Effector CD4-positive, alpha-beta T cell (primary cell): ENCODE results near the gene SCAMP3.
A peak's percentile ranks its signal among the peaks of the same experiment; 100 is the strongest.

Experiments used
- DNase-seq: peaks from one replicate; pipeline ENCODE4 v3.0.0-alpha.2; 2020

SCAMP3 gene

GRCh38 chr1:155285063-155285462 is 22.9 kb upstream of the SCAMP3 start:
- no peak for DNase-seq

- DNase-seq = no peak
These were observed 22.3 kb upstream of the SCAMP3 start for GRCh38 chr1:155284476-155284875.

- DNase-seq = no peak
These were observed 20.4 kb upstream of the SCAMP3 start for GRCh38 chr1:155282488-155283091.

- no peak for DNase-seq
These were observed 17.1 kb upstream of the SCAMP3 start for GRCh38 chr1:155279268-155279667.

- DNase-seq = no peak
These were observed 16.6 kb upstream of the SCAMP3 start for GRCh38 chr1:155278689-155279160.

- DNase-seq = peak; percentile 77
These were observed 15.9 kb upstream of the SCAMP3 start for GRCh38 chr1:155277902-155278688.

GRCh38 chr1:155277070-155277901 is 15.1 kb upstream of the SCAMP3 start, which contains the start of gene HCN3:
HCN3 (plus strand) TSS chr1:155277463; CDS start chr1:155277591, 128 bp downstream.
- peak; percentile 85 for DNase-seq

- DNase-seq = peak; percentile 92
These were observed 11.4 kb upstream of the SCAMP3 start, which contains the start of gene CLK2 for GRCh38 chr1:155273343-155274245. CLK2 (minus strand) TSS chr1:155273504; CDS start chr1:155270977, 2,527 bp downstream.

GRCh38 chr1:155272466-155273342 is 10.5 kb upstream of the SCAMP3 start:
- DNase-seq = no peak

GRCh38 chr1:155269381-155269780 is 7.2 kb upstream of the SCAMP3 start:
- no peak for DNase-seq

- DNase-seq = no peak
These were observed 6.5 kb upstream of the SCAMP3 start for GRCh38 chr1:155268630-155269029.

GRCh38 chr1:155267373-155267772 is 5.2 kb upstream of the SCAMP3 start:
- no peak for DNase-seq

GRCh38 chr1:155266553-155266952 is 4.4 kb upstream of the SCAMP3 start:
- no peak for DNase-seq

- DNase-seq = no peak
These were observed 907 bp upstream of the SCAMP3 start for GRCh38 chr1:155263067-155263466.

- DNase-seq = no peak
These were observed 688 bp downstream of the SCAMP3 start for GRCh38 chr1:155261493-155261851.

GRCh38 chr1:155260276-155260675 is 1.9 kb downstream of the SCAMP3 start:
- DNase-seq = no peak

GRCh38 chr1:155256058-155256852 is 5.9 kb downstream of the SCAMP3 start:
- no peak for DNase-seq

- DNase-seq = peak; percentile 69
These were observed 6.7 kb downstream of the SCAMP3 start, which contains the start of gene ENTREP3 for GRCh38 chr1:155255243-155256007. ENTREP3 (minus strand) TSS chr1:155255483; CDS start chr1:155254877, 606 bp downstream.

GRCh38 chr1:155254714-155255242 is 7.4 kb downstream of the SCAMP3 start:
- DNase-seq = no peak
